NB4 (cell line): ENCODE results near the gene EMP2.

Source experiments
- DNase-seq: peaks from one replicate; pipeline ENCODE4 v3.0.0; 2010; ENCODE audit warnings: low read depth
- H3K4me3 ChIP-seq: one replicate; pipeline ENCODE4 v1.5.1; 2011; ENCODE audit warnings: mild to moderate bottlenecking, low read depth, low read length, moderate library complexity
- CTCF ChIP-seq: IDR thresholded peaks from one replicate; pipeline ENCODE4 v1.5.1; 2012; ENCODE audit warnings: low read depth, low read length
- MYC ChIP-seq: IDR thresholded peaks from 2 replicates; pipeline ENCODE4 v1.6.1; 2011; ENCODE audit warnings: low read depth, low read length
- POLR2A ChIP-seq: IDR thresholded peaks from 2 replicates; pipeline ENCODE4 v1.6.1; 2011; ENCODE audit warnings: mild to moderate bottlenecking; ENCODE audit not compliant: insufficient read length; ENCODE audit errors: extremely low read depth
- TF ChIP-seq, protein P1 (sequence below): IDR thresholded peaks from 2 replicates; pipeline ENCODE4 v1.6.1; 2011; ENCODE audit warnings: low read depth, low read length

The EMP2 gene

DNA sequence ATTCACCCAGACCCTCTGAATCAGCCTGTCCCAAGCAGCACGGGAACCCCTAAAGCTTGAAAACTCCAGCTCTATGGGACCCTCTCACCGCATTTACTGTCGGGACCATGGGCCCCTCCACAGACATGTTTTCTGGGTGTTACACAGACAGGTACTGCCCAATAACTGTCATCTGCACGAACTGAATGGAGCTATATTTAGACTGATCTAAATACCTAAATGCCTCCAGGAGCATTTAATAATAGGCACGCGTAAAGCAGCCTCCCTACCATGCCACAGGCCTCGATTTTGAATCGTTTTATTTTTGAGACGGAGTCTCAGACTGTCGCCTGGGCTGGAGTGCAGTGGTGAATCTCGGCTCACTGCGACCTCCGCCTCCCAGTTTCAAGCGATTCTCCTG is 49.7 kb downstream of the EMP2 start:
- no peak for DNase-seq
- H3K4me3 ChIP-seq, result no peak overlapping the region
- TF ChIP-seq MYC (no peak), POLR2A (no peak), CTCF (no peak)
- TF ChIP-seq, protein P1, sequence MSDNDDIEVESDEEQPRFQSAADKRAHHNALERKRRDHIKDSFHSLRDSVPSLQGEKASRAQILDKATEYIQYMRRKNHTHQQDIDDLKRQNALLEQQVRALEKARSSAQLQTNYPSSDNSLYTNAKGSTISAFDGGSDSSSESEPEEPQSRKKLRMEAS, result no peak

DNA sequence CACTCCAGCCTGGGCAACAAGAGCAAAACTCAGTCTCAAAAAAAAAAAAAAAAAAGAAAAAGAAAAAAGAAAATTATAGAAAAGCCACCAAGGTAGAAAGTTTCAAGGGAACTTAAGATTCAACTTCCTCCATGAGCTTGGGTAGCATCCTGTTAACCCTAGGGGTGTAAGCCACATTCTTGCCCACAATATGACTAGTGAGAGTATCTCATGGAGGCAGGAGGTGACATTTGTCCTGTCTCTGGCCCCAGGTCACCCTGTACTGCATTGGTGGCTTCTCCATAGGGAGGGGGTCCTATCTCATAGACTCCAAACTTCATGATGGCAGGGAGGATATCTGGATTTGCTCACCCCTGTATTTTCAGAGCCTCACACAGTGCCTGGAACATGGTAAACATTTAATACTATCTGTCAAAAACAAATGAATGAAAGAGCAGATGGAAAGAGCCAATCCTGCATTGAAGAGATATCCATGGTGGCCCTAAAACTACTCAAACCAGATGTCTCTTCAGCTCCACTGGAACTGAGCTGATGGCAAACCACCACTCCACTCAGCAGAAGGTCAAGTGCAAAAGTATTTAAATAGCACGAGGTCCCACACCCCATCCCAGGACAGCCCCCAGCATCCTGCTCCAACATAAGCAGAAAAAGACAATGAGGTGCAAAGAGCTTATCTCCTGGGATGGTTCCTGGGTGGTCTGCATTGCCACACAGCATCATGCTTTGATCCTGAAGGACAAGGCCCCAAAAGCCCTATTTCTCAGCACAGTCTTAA is 50.3 kb downstream of the EMP2 start:
- H3K4me3 ChIP-seq, result no peak overlapping the region
- DNase-seq, result no peak
- TF ChIP-seq, protein P1, result no peak
- TF ChIP-seq CTCF, result no peak
- no peak for TF ChIP-seq POLR2A
- no peak for TF ChIP-seq MYC

DNA sequence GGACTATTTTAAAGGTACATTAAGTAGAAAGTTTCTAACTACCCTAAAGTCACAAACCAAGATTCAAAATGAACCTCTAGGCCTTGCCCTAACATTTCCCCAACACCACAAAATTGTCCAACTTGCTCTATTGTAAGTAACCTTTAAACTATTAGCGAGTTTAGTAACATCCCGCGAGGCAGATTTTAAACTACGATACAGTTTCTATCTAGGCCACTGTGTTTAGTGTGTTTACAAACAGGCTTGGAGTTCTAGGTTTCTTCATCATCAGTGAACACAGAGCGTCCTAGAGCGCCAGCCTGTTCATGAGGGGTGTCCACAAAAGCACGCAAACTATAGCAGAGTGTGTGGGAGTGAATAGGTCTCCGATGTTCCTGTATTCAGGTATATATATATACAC is 51.8 kb downstream of the EMP2 start:
- DNase-seq, result no peak
- no peak overlapping the region for H3K4me3 ChIP-seq
- TF ChIP-seq CTCF (no peak), POLR2A (no peak), MYC (no peak)
- TF ChIP-seq, protein P1, result no peak

DNA sequence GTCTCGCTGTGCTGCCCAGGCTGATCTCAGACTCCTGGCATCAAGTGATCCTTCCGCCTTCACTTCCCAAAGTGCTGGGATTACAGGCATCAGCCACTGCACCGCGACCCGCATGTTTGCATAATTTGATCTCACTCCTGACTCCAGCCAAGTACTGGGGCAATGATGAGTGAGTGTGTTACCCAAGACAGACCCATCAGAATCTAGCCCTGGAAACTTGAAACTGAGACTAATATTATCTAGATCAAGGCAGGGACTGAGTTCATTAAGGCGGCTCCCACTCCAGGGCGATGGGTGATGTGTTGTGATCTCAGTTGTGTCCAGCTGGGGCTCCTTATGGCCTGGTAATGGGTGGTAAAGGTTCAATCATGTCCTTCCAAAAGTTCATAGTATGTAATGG is 53.4 kb downstream of the EMP2 start:
- H3K4me3 ChIP-seq, result no peak overlapping the region
- DNase-seq, result no peak
- TF ChIP-seq, protein P1, result no peak
- TF ChIP-seq POLR2A (no peak), MYC (no peak)

- no peak for DNase-seq
- TF ChIP-seq, protein P1, result no peak
- no peak for TF ChIP-seq CTCF
- no peak for TF ChIP-seq MYC
- TF ChIP-seq POLR2A, result no peak
- no peak overlapping the region for H3K4me3 ChIP-seq
These were observed 55.1 kb downstream of the EMP2 start for GRCh38 chr16:10525214-10525825.

DNA sequence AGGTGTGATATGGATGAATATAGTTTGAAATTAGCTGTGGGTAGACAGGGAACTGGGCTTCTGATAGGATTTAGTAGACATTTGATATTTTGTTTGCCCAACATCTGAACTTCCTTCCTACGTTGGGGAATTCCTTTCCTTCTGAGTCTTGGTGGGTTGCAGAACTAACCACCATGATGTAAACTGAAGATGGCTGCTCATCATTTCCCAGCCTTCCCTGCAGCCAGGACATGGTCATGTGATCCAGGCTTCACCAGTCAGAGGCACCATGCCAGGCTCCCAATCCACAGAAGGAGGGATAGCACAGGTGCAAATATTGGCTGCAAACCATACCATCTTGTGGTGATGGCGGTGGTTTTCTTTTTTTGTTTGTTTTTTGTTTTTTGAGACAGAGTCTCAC is 57.4 kb downstream of the EMP2 start:
- H3K4me3 ChIP-seq, result no peak overlapping the region
- TF ChIP-seq MYC (no peak), POLR2A (no peak), CTCF (no peak)
- TF ChIP-seq, protein P1, result no peak
- DNase-seq, result no peak
